ENCODE measurements around the gene PRR18. TPM values are rescaled to one million over a fixed set of nuclear protein-coding genes. Genes with fewer than 3 reads are reported as not detected.
"Not testable (repeated sequence)": the region's sequence is repeated elsewhere in the genome, so short reads cannot be mapped to it uniquely, and the experiment has no call there.

PRR18 gene
- 0.10 TPM for total RNA-seq

DNA sequence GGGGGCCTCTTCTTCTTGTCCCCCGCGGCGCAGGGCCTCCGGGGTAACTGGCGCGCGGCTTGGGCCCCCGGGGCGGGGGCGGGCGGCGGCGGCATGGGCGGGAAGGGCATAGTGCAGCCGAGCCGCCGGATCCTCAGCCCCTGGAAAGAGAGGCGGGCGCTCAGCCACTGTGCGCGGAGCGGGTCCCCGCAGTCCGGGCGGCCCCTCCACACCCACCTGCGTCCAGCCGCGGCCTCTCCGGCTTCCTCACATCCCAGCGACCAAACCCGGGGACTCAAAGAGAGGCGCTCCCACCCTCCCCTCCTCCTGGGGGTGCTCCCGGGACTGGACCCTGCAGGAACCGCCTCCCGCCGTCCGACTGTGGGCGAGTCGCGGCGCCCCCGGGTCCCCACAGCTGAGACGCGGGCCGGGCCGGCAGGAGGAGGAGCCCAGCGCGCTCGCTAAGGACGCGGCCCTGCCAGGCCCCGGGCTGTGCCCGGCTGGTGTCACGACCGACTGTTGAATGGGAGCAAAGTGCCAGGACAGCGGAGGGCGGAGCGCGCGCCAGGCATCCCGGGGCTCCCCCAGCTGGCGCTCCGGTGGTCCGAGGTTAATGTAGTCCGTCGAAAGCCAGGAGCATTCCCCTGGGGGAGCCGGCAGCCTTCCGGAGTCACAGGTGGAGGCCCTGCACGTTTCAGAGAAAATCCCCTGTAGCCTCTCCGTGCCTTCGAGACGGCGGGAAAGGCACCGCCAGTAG, at the start of gene PRR18:
TSS of gene PRR18 (minus strand) at position 360 of the 736 bp plus-strand sequence. CDS start at position 110, 250 bp downstream.
- peak; percentile 42 for DNase-seq

DNA sequence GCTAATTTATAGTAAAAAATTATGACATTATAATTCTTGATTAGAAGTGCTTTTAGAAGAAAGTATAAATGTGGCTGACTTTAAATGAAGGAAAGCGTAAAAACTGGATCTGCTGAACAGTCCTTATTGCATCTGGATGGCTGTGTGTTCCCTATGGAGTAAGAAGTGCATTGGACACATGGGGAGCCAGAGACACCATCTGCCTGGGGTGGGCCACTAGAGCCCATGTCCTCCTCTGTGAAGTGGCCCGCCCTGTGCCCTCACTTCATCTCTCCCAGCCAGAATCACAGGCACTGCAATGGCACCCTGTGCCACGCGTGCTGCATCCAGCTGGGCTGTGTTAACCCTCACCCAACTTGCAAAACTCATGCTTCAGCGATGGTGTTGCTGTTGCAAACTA, 47.4 kb upstream of the PRR18 start:
- DNase-seq, result no peak

DNA sequence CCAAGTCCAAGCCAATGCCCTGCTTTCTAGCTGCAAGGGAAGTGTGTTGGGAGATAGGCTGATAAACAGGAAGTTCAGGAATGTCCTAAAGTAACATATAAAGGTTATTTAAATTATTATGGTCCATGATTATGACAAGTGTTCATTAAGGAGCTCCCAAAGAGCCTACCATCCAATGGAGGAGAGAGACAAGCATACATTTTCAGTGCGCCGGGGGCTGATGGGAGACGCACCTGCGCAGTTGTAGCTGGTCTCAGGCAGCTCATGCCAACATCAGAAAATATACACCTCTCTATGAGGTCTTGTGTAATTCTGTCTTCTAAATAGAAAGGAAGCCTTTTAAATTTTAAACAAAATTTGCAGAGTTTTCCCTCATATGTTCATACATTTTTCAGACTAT, 46.8 kb upstream of the PRR18 start:
- no peak for DNase-seq

DNA sequence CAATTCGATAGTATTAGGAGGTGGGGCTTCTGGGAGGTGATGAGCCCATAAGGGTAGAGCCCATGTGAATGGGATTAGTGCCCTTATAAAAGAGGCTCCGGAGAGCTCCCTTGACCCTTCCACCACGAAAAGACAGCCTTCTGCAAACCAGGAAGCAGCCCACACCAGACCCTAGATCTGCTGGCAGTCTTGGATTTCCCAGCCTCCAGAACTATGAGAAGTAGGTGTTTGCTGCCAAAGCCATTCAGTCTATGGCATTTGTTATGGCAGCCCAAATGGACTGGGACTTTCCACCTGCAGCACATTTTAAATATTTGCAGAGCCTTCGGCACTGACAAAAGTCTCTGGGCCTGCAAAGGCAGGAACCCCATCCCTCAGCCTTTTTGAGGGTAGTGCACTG, 46.0 kb upstream of the PRR18 start:
- no peak for DNase-seq

- no peak for DNase-seq
Measured at GRCh38 chr6:166353507-166353906, 45.3 kb upstream of the PRR18 start.

DNA sequence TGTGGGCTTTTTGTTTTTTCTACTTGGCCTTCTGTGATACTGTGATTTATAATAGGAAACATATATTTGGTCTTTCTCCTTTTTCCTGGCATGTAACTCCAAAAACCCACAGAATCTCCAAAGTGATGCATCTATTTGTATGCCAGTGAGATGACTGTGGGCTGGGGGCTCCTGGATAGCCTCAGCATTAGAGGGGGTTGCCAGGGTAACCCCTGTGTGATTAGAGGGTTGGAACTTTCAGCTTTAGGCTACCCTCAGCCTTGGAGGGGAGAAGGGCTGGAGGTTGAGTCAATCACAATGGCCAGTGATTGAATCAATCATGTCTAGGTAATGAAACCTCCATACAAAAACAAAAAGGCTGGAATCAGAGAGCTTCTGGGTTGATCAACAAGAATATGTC, 44.7 kb upstream of the PRR18 start:
- no peak for DNase-seq

DNA sequence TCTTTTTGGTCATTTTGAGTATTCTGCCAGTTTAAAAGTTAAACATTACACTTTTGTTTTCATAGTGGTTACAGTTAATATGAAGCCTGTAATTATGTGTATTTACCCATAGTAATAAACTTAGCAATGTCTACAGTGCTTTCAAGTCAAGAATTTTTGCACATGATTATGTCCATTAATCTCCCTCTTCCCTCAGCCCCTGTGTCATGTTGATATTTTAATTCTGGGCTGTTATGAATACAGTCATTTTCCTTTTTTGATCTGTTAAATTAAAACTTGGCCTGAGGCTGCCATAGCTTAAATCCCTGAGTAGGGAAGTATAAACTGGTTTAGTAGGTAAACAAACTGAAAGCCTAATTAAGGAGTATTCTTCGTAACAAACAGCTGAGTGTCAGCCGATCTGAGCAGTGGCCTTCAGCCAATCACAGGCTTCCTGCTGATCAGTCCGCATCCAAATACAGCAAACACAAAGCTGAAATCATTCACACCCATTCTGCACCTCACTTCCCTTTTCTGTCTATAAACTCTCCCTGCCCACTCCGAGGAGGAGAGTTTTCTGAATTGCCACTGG, 43.6 kb upstream of the PRR18 start:
- DNase-seq, result peak; percentile 8

- no peak for DNase-seq
Measured at GRCh38 chr6:166348305-166348949, 40.2 kb upstream of the PRR18 start.

- no peak for DNase-seq
Measured at GRCh38 chr6:166346965-166347364, 38.8 kb upstream of the PRR18 start.

DNA sequence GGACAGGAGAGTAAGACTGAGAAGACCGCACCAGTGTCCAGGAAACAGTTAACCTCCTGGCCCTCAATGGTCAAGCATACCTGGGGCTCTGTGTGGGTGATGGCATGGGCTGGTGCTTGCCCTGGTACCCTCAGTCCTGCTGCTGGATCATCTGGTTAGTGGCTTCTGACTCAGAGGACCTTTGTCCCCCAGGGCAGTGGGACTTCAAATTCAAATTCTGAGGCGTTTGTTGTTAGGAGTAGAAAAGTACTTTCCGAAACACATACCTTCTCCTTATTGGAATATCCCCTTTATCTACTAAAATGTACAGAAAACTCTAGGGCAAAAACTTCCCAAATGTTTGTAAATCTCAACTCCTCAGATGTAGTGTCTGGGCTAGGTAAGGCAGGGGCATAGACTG, 38.3 kb upstream of the PRR18 start:
- no peak for DNase-seq

GRCh38 chr6:166345672-166346071, 37.5 kb upstream of the PRR18 start:
- DNase-seq, result not testable (repeated sequence)

GRCh38 chr6:166344921-166345320, 36.7 kb upstream of the PRR18 start:
- DNase-seq, result not testable (repeated sequence)

- DNase-seq, result no peak
Measured at GRCh38 chr6:166344240-166344639, 36.0 kb upstream of the PRR18 start.

DNA sequence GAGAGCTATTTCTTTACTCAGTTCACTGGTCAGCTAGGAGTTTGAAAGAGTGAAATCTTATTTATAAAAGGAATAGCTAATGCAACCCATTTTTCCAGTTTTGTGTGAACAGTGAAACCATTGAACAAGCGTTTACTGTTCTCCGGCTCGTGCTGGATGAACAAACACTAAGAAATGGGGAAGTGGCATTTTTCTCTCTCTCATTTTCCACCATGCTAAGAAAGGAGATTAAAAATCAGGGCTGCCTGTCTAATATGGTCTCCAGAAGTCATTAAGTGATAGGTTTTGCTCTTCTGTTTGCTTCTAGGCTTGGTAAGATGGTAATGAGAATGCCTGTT, 34.9 kb upstream of the PRR18 start:
- DNase-seq, result no peak

GRCh38 chr6:166342349-166343149, 34.4 kb upstream of the PRR18 start, which contains the start of gene SFT2D1:
TSS of gene SFT2D1 (minus strand) at chr6:166342545. CDS start at chr6:166342481, 64 bp downstream.
- peak; percentile 94 for DNase-seq

- peak; percentile 44 for DNase-seq
Measured at GRCh38 chr6:166341977-166342348, 33.8 kb upstream of the PRR18 start.

DNA sequence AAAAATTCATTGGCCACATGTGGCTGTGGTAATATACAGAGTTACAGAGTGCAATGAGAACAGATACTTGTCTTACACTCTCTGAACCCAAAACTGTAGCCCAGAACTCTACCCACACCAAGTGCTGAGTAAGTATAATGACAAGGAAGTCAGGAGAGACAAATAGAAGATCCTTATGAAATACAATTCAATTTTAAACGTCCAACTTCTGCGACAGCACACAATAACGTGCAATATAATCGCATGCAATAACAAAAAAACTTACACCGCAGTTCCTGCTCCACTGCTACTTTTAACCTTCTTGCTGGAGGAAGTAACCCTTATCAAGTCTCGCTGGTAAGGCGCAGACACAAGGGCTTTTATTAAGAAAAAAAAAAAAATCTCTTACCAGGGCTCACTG, 33.3 kb upstream of the PRR18 start:
- no peak for DNase-seq

GRCh38 chr6:166338854-166339253, 30.7 kb upstream of the PRR18 start:
- no peak for DNase-seq

- no peak for DNase-seq
Measured at GRCh38 chr6:166336847-166337246, 28.7 kb upstream of the PRR18 start.

DNA sequence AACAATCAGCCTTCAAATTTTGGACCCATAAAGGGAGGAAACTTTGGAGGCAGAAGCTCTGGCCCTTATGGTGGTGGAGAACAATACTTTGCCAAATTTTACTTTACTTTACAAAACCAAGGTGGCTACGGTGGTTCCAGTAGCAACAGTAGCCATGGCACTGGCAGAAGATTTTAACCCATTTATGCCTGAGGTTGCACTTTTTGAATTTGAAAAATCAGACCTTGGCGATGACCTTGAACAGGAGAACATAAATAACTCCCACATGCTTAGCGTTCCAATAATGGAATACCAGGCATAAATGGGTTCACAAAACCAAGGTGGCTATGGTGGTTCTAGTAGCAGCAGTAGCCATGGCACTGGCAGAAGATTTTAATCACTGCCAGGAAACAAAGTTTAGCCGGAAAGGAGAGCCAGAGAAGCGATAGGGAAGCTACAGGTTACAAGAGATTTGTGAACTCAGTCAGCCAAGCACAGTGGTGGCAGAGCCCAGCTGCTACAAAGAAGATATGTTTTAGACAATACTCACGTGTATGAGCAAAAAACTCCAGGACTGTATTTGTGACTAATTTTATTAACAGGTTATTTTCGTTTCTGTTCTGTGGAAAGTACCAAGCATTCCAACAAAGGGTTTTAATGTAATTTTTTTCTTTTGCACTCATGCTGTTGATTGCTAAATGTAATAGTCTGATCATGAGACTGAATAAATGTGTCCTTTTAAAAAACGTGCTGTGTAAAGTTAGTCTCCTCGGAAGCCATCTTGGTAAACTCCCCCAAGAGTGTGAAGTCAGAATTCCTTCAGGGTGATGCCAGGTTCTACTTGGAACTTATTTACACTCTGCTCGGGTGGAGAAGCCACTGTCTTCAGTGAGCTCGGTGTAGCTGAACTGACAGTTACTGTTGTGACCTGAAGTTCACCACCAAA, 27.4 kb upstream of the PRR18 start:
- no peak for DNase-seq

DNA sequence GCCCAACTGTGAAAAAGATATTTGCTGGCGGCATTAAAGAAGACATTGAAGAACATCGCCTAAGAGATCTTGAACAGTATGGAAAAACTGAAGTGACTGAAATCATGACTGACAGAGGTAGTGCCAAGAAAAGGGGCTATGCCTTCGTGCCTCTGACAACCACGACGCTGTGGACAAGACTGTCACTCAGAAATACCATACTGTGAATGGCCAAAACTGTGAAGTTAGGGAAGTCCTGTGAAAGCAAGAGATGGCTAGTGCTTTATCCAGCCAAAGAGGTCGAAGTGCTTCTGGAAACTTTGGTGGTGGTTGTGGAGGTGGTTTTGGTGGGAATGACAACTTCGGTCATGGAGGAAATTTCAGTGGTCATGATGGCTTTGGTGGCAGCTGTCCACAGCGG, 26.7 kb upstream of the PRR18 start:
- no peak for DNase-seq

Data from tongue (tissue), 2 donors.